ENCODE data around the gene IRF5. TPM values are rescaled to one million over a fixed set of nuclear protein-coding genes. Genes with fewer than 3 reads are reported as not detected.

The IRF5 gene
- total RNA-seq, 1 experiment from 2014 or later, result 0.16 TPM

GRCh38 chr7:128947854-128948253 lies 10.1 kb downstream of the IRF5 start:
- H3K27me3 ChIP-seq, result no peaks in the 10 kb centered on the region
- no peaks in the 10 kb centered on the region for H3K9me3 ChIP-seq (replicated peaks)
- H3K36me3 ChIP-seq, result peaks cover 5% of the 10 kb centered on the region
- H3K4me1 ChIP-seq, result no peaks in the 10 kb centered on the region
- no peak overlapping the region for H3K27ac ChIP-seq
- no peak for DNase-seq
- H3K4me3 ChIP-seq, result no peak overlapping the region

DNA sequence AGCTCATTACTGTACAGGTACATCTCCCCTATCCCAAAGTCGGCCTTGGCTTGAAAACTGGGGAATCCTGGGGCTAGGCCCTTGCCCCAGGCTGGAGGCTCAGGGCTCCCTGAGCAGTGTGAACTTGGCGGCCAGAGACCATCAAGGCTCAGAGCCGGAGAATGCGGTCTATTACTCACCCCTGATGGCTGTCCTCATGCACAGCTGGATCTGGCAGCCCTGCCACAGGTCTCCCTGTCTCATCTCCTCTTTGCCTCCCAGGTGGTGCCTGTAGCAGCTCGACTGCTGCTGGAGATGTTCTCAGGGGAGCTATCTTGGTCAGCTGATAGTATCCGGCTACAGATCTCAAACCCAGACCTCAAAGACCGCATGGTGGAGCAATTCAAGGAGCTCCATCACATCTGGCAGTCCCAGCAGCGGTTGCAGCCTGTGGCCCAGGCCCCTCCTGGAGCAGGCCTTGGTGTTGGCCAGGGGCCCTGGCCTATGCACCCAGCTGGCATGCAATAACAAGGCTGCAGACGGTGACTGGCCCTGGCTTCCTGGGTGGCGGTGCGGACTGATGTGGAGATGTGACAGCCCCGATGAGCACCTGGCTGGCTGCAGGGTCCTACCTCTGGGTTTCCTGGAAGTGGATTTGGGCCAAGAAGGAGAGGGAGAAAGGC lies 10.7 kb downstream of the IRF5 start:
- Histone ChIP-seq H3K4me1 (no peaks in the 10 kb centered on the region), H3K27ac (no peak overlapping the region), H3K4me3 (no peak overlapping the region), H3K36me3 (peaks cover 5% of the 10 kb centered on the region), H3K9me3 (replicated peaks) (no peaks in the 10 kb centered on the region), H3K27me3 (no peaks in the 10 kb centered on the region)
- DNase-seq, result no peak

DNA sequence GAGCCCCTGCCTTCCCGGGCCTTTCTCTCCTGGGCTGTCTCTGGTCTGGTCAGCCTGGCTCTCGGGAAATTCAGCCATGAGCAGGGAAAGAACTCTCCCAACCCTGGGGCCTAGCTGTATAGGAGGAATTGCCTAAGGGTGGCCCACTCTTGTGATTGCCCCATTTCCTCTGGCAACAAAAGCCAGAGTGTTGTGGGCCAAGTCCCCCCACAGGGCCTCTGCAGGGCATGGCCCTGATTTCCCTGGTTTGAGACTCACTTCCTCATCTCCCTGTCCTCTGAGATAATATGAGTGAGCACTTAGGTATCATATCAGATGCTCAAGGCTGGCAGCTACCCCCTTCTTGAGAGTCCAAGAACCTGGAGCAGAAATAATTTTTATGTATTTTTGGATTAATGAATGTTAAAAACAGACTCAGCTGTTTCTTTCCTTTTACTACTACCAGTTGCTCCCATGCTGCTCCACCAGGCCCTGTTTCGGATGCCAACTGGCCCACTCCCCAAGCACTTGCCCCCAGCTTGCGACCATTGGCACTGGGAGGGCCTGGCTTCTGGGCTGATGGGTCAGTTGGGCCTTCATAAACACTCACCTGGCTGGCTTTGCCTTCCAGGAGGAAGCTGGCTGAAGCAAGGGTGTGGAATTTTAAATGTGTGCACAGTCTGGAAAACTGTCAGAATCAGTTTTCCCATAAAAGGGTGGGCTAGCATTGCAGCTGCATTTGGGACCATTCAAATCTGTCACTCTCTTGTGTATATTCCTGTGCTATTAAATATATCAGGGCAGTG lies 11.4 kb downstream of the IRF5 start:
- no peaks in the 10 kb centered on the region for H3K9me3 ChIP-seq (replicated peaks)
- no peaks in the 10 kb centered on the region for H3K4me1 ChIP-seq
- H3K27ac ChIP-seq, result no peak overlapping the region
- H3K4me3 ChIP-seq, result no peak overlapping the region
- H3K27me3 ChIP-seq, result no peaks in the 10 kb centered on the region
- H3K36me3 ChIP-seq, result peaks cover 10% of the 10 kb centered on the region
- no peak for DNase-seq

GRCh38 chr7:128951296-128951695 lies 13.6 kb downstream of the IRF5 start:
- Histone ChIP-seq H3K9me3 (replicated peaks) (no peaks in the 10 kb centered on the region), H3K27me3 (no peaks in the 10 kb centered on the region), H3K4me3 (no peak overlapping the region), H3K4me1 (no peaks in the 10 kb centered on the region), H3K27ac (no peak overlapping the region), H3K36me3 (peaks cover 27% of the 10 kb centered on the region)
- no peak for DNase-seq

DNA sequence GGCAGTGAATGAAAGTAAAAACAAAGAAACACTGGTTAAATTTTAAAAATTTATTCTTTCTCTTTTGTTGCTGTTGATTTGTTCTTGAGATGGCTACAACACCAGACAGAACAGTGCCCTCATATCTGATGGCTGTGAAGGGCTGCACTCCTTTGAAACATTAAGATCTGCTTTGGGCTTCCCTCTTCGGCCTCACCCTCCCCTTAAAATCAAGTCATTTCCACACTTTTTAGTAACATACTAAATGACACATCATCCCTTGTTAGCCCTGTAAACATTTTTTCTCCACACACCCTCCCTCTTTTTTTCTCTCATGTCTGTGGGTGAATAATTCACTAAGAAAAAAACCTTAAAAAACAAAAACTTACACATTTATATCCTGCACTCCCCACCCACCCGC lies 16.4 kb downstream of the IRF5 start:
- Histone ChIP-seq H3K9me3 (replicated peaks) (no peaks in the 10 kb centered on the region), H3K4me1 (no peaks in the 10 kb centered on the region), H3K4me3 (no peak overlapping the region), H3K36me3 (peaks cover 47% of the 10 kb centered on the region), H3K27me3 (no peaks in the 10 kb centered on the region), H3K27ac (no peak overlapping the region)
- DNase-seq, result no peak

DNA sequence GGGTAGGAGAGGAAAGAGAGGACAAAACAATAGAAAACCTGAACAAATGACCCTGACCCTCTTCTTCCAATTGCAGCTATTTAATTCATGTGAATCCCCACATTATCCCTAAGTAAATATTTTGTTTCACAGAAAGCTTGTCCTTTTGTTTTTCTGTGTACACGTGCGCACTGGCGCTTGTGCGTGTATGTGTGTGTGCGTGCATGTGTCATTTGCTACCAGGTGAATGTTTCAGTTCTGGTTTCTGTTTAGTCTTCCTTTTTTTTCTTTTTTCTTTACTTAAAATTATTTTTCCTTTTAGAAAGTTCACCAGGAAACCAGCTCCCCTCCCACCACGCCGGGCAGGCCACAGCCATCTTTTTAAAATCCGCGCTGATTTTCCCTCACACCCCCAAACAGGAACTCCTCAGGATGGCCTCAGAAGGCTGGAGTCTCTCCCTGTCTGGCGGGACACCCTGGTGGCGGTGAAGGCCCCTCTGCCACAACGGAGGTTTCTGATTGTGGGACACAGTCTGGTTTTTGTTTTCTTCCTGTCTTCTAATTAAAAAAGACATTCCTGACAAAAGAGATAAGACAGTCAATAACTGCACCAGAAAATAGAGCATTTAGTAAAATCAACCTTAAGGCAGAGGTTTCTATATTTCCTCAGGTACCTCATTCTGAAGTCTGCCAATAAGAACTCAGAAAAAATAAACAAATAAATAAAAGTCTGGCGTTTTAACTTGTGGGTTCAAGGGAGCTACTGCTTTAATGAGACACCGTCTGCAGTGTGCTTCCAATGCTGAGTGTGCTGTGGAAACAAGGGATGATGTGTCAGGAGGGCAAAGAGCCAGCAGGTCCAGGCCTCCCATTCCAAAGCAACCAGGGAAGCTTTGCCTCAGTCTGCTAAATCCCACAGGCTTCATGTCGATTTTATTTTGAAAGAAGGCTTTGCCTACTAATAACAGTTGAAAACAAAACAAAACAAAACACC lies 17.4 kb downstream of the IRF5 start:
- Histone ChIP-seq H3K4me3 (no peak overlapping the region), H3K27ac (no peak overlapping the region), H3K9me3 (replicated peaks) (no peaks in the 10 kb centered on the region), H3K4me1 (no peaks in the 10 kb centered on the region), H3K27me3 (no peaks in the 10 kb centered on the region), H3K36me3 (peaks cover 54% of the 10 kb centered on the region)
- no peak for DNase-seq

DNA sequence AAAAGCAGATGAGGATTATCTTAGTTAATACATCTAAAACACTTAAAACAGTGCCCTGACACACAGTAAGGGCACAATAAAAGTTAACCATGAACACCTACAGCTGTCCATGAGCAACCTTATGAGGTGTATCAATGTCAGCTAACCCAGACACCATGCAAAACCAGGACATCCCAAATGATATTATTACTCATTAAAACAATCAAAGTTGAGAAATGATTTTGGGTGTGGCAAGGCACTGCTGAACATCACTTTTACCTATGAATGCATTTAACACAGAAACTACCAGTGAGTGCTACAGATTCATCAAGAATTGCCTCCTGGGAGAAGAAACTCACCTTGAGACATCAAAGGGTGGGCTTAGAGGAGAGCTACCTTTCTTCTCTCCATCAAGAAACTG lies 18.3 kb downstream of the IRF5 start:
- Histone ChIP-seq H3K27ac (no peak overlapping the region), H3K36me3 (peaks cover 61% of the 10 kb centered on the region), H3K9me3 (replicated peaks) (no peaks in the 10 kb centered on the region), H3K4me3 (no peak overlapping the region), H3K4me1 (no peaks in the 10 kb centered on the region), H3K27me3 (no peaks in the 10 kb centered on the region)
- DNase-seq, result no peak

- no peaks in the 10 kb centered on the region for H3K27me3 ChIP-seq
- no peak overlapping the region for H3K27ac ChIP-seq
- no peaks in the 10 kb centered on the region for H3K4me1 ChIP-seq
These were observed 21.6 kb downstream of the IRF5 start for GRCh38 chr7:128959296-128959695.

GRCh38 chr7:128961030-128961659 lies 23.4 kb downstream of the IRF5 start:
- H3K27me3 ChIP-seq, result no peaks in the 10 kb centered on the region
- H3K4me1 ChIP-seq, result 0 out of 2 replicates have a peak, but pooled peaks cover 2% of the 10 kb centered on the region
- no peak overlapping the region for H3K27ac ChIP-seq
- H3K9me3 ChIP-seq (replicated peaks), result no peaks in the 10 kb centered on the region
- H3K36me3 ChIP-seq, result peaks cover 66% of the 10 kb centered on the region
- no peak overlapping the region for H3K4me3 ChIP-seq
- DNase-seq, result no peak

More at GRCh38 chr7:128959296-128959695, 21.6 kb downstream of the IRF5 start:
- peaks cover 65% of the 10 kb centered on the region for H3K36me3 ChIP-seq
- H3K4me3 ChIP-seq, result no peak overlapping the region
- H3K9me3 ChIP-seq (replicated peaks), result no peaks in the 10 kb centered on the region
- DNase-seq, result no peak

DNA sequence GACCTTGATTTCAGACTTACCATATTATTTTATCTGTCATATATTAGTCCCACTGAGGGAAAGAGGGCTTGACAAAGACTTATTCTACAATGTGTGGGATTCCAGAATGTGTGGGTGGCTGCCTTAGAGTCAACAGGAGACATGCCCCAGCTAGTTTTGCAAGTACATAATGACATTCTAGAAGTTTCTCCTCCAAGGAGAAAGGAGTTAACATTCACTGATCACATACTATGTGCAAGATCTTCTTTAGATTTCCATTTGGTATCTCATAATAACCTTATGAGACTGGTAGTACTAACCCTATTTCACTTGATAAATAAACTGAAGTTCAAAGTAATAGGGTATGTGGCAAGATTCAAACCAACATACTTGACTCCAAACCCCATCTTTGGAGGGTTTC lies 25.2 kb downstream of the IRF5 start:
- no peaks in the 10 kb centered on the region for H3K9me3 ChIP-seq (replicated peaks)
- no peak overlapping the region for H3K4me3 ChIP-seq
- DNase-seq, result no peak
- 0 out of 2 replicates have a peak, but pooled peaks cover 2% of the 10 kb centered on the region for H3K4me1 ChIP-seq
- H3K27ac ChIP-seq, result no peak overlapping the region
- no peaks in the 10 kb centered on the region for H3K27me3 ChIP-seq
- H3K36me3 ChIP-seq, result peaks cover 68% of the 10 kb centered on the region

- Histone ChIP-seq H3K27me3 (no peaks in the 10 kb centered on the region), H3K4me1 (0 out of 2 replicates have a peak, but pooled peaks cover 2% of the 10 kb centered on the region), H3K27ac (no peak overlapping the region), H3K36me3 (peaks cover 71% of the 10 kb centered on the region), H3K9me3 (replicated peaks) (no peaks in the 10 kb centered on the region), H3K4me3 (no peak overlapping the region)
- no peak for DNase-seq
These were observed 25.6 kb downstream of the IRF5 start for GRCh38 chr7:128963327-128963757.

DNA sequence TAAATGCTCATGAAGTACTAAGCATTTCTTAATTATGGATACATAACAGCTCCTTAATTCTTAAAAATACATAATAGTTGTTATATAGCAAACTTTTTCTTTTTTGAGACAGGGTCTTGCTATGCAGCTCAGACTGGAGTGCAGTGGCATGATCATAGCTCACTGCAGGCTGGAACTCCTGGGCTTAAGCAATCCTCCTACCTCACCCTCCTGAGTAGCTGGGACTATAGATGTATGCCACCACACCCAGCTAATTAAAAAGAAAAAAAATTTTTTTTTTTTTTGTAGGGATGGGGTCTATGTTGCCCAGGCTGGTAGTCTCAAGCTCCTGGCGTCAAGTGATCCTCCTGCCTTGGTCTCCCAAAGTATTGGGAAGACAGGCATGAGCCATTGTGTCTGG lies 30.9 kb downstream of the IRF5 start:
- Histone ChIP-seq H3K9me3 (replicated peaks) (no peaks in the 10 kb centered on the region), H3K27ac (no peak overlapping the region), H3K27me3 (no peaks in the 10 kb centered on the region), H3K4me1 (0 out of 2 replicates have a peak, but pooled peaks cover 2% of the 10 kb centered on the region), H3K4me3 (no peak overlapping the region), H3K36me3 (peaks cover 86% of the 10 kb centered on the region)
- no peak for DNase-seq

DNA sequence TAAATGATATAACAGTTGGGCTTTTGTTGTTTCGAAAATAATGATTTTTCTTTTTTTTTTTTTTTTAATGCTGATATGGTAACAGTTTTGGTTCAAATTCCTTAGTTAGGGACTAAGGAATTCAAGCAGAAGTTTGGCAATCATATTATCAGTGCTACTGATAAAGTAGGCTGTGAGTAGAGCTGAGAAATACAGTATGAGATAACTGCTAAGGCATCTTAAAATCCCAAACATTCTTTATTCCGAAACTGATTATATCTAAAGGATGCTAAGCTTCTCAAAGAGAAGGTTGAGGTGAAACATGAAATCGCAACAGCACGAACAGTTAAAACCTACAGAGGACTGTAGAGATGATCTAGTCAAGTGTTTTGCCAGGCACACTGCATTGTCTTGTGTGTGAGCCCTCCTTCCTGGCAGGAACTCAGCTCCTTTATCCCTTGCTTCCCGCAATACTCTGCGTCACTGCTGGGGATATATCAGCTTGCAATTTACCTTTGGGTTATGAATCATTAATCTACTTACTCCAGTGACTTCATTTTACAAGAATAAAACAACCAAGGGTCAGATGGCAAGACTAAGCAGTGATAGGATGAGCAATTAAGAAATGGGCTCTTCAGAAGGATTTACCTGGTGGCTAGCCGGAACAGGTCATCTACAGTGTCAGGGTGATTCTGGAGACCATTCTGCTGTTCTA lies 36.7 kb downstream of the IRF5 start:
- no peak overlapping the region for H3K4me3 ChIP-seq
- peaks cover 71% of the 10 kb centered on the region for H3K36me3 ChIP-seq
- H3K27ac ChIP-seq, result no peak overlapping the region
- no peak for DNase-seq
- H3K4me1 ChIP-seq, result no peaks in the 10 kb centered on the region
- H3K9me3 ChIP-seq (replicated peaks), result no peaks in the 10 kb centered on the region
- H3K27me3 ChIP-seq, result no peaks in the 10 kb centered on the region

- no peak for DNase-seq
- no peaks in the 10 kb centered on the region for H3K9me3 ChIP-seq (replicated peaks)
- no peaks in the 10 kb centered on the region for H3K4me1 ChIP-seq
- no peak overlapping the region for H3K4me3 ChIP-seq
- H3K36me3 ChIP-seq, result peaks cover 68% of the 10 kb centered on the region
- H3K27ac ChIP-seq, result no peak overlapping the region
- no peaks in the 10 kb centered on the region for H3K27me3 ChIP-seq
These were observed 44.4 kb downstream of the IRF5 start for GRCh38 chr7:128982105-128982504.
